Measurements from ENCODE around the gene PMFBP1.

PMFBP1 gene

DNA sequence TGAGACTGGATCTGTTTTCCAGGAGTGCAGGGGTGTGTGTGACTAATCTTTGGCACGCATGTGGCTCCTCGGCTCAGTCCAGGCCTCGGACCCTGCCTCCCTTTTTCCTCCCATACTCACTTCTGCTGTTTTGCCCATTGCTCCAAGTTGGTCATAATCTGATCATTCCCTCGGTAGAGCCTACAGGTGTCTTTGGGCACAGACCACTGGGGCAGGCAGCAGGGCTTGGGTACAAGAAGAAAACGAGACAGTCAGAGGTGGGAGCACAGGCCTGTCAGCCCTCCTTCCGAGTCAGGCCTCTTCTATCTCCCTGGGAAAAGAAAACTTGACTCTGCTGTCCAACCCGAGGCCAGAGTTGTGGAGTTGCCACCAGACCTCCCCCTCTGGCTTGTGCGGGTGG lies 48.5 kb downstream of the PMFBP1 start:
- H3K27me3 ChIP-seq (ENCODE audit: insufficient read depth, poor library complexity, severe bottlenecking), result no peaks in the 10 kb centered on the region
- DNase-seq (ENCODE audit: low read depth in 1 of 2, low spot score in 1 of 2), result no peak
- H3K4me3 ChIP-seq (replicated peaks; ENCODE audit: insufficient read depth, low read length), result no peak overlapping the region
- TF ChIP-seq POLR2AphosphoS5 (IDR thresholded peaks at IDR 0.05; ENCODE audit: low read depth) (no peak), SPI1 (IDR thresholded peaks at IDR 0.05; ENCODE audit: borderline replicate concordance, low read depth) (no peak), GABPA (IDR thresholded peaks at IDR 0.05; ENCODE audit: low read depth) (no peak)
- TF ChIP-seq, protein P1, sequence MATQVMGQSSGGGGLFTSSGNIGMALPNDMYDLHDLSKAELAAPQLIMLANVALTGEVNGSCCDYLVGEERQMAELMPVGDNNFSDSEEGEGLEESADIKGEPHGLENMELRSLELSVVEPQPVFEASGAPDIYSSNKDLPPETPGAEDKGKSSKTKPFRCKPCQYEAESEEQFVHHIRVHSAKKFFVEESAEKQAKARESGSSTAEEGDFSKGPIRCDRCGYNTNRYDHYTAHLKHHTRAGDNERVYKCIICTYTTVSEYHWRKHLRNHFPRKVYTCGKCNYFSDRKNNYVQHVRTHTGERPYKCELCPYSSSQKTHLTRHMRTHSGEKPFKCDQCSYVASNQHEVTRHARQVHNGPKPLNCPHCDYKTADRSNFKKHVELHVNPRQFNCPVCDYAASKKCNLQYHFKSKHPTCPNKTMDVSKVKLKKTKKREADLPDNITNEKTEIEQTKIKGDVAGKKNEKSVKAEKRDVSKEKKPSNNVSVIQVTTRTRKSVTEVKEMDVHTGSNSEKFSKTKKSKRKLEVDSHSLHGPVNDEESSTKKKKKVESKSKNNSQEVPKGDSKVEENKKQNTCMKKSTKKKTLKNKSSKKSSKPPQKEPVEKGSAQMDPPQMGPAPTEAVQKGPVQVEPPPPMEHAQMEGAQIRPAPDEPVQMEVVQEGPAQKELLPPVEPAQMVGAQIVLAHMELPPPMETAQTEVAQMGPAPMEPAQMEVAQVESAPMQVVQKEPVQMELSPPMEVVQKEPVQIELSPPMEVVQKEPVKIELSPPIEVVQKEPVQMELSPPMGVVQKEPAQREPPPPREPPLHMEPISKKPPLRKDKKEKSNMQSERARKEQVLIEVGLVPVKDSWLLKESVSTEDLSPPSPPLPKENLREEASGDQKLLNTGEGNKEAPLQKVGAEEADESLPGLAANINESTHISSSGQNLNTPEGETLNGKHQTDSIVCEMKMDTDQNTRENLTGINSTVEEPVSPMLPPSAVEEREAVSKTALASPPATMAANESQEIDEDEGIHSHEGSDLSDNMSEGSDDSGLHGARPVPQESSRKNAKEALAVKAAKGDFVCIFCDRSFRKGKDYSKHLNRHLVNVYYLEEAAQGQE (IDR thresholded peaks at IDR 0.05; ENCODE audit: insufficient replicate concordance, low read depth), result no peak
- TF ChIP-seq, protein P2, sequence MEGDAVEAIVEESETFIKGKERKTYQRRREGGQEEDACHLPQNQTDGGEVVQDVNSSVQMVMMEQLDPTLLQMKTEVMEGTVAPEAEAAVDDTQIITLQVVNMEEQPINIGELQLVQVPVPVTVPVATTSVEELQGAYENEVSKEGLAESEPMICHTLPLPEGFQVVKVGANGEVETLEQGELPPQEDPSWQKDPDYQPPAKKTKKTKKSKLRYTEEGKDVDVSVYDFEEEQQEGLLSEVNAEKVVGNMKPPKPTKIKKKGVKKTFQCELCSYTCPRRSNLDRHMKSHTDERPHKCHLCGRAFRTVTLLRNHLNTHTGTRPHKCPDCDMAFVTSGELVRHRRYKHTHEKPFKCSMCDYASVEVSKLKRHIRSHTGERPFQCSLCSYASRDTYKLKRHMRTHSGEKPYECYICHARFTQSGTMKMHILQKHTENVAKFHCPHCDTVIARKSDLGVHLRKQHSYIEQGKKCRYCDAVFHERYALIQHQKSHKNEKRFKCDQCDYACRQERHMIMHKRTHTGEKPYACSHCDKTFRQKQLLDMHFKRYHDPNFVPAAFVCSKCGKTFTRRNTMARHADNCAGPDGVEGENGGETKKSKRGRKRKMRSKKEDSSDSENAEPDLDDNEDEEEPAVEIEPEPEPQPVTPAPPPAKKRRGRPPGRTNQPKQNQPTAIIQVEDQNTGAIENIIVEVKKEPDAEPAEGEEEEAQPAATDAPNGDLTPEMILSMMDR (IDR thresholded peaks at IDR 0.05; ENCODE audit: insufficient read depth, low read length), result no peak
- H3K27ac ChIP-seq (replicated peaks), result no peak overlapping the region

DNA sequence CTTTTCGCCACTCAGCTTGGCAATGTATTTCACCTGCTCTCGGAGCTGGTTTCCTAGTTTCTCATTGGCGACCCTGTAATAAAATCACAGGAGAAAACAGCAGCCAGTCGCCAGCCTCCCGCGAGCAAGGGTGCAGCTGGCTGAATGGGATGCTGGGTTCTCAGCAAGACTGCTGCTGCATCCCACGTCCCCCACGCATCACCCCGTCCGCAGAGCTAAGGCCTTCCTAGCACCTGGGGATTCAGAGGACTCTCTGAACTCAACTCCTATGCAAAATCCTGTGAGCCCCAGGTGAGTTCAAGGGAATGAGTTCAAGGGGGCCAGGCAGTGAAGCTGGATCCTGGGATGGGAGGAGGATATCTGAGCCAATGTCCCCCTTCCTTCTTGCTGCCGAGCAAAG lies 49.0 kb downstream of the PMFBP1 start:
- DNase-seq (ENCODE audit: low read depth in 1 of 2, low spot score in 1 of 2), result no peak
- TF ChIP-seq, protein P2 (IDR thresholded peaks at IDR 0.05; ENCODE audit: insufficient read depth, low read length), result no peak
- TF ChIP-seq POLR2AphosphoS5 (IDR thresholded peaks at IDR 0.05; ENCODE audit: low read depth) (no peak), GABPA (IDR thresholded peaks at IDR 0.05; ENCODE audit: low read depth) (no peak)
- TF ChIP-seq, protein P1 (IDR thresholded peaks at IDR 0.05; ENCODE audit: insufficient replicate concordance, low read depth), result no peak
- H3K4me3 ChIP-seq (replicated peaks; ENCODE audit: insufficient read depth, low read length), result no peak overlapping the region

DNA sequence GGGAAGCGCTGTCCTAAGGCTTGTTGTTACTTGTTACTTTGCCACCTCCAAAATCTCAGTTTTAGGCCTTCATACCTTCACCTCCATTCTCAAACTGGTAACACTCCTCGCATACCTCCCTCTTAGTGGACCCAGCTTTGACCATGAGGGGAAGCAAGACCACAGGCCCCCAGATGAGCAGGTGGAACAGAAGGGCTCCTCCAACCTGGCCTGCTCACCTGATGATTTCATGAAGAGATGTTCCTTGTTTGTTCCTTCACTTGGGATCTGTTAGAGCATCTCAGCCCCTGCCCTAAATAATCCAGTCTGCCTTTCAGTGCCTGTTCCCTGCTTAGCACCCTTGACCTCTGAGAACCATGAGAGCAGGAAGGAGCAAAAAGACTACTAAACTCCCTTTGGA lies 49.6 kb downstream of the PMFBP1 start:
- TF ChIP-seq POLR2AphosphoS5 (IDR thresholded peaks at IDR 0.05; ENCODE audit: low read depth) (no peak), SPI1 (IDR thresholded peaks at IDR 0.05; ENCODE audit: borderline replicate concordance, low read depth) (no peak), GABPA (IDR thresholded peaks at IDR 0.05; ENCODE audit: low read depth) (no peak)
- TF ChIP-seq, protein P2 (IDR thresholded peaks at IDR 0.05; ENCODE audit: insufficient read depth, low read length), result no peak
- TF ChIP-seq, protein P1 (IDR thresholded peaks at IDR 0.05; ENCODE audit: insufficient replicate concordance, low read depth), result no peak
- DNase-seq (ENCODE audit: low read depth in 1 of 2, low spot score in 1 of 2), result no peak
- H3K27ac ChIP-seq (replicated peaks), result no peak overlapping the region
- H3K4me3 ChIP-seq (replicated peaks; ENCODE audit: insufficient read depth, low read length), result no peak overlapping the region
- H3K27me3 ChIP-seq (ENCODE audit: insufficient read depth, poor library complexity, severe bottlenecking), result no peaks in the 10 kb centered on the region

More for the DNA sequence above, 49.0 kb downstream of the PMFBP1 start:
- Histone ChIP-seq H3K27me3 (ENCODE audit: insufficient read depth, poor library complexity, severe bottlenecking) (no peaks in the 10 kb centered on the region), H3K27ac (replicated peaks) (no peak overlapping the region)

Data from HL-60 (cell line).